Activated CD8-positive, alpha-beta T cell treated with anti-CD3 and anti-CD28 coated beads for 36 hours (primary cell): ENCODE measurements around the gene GALR2. TPM values are rescaled to one million over a fixed set of nuclear protein-coding genes. Genes with fewer than 3 reads are reported as not detected.
"Not testable (repeated sequence)": the region's sequence is repeated elsewhere in the genome, so short reads cannot be mapped to it uniquely, and the experiment has no call there.

Experiments
- ATAC-seq: fragments of 200-7000 bp; cut with Tn5 transposase; one replicate; pipeline ENCODE4 v1.10.0; 2021; ENCODE audit warnings: mild to moderate bottlenecking, moderate library complexity
- CTCF ChIA-PET: fragments of 350-600 bp; sonication (Branson Sonifier 250); formaldehyde crosslinking; loops from one replicate; lab custom pipeline; 2021; ENCODE audit warnings: antibody characterized with exemption; lab: Charles Lee
- POLR2A ChIA-PET: fragments of 350-600 bp; sonication (Branson Sonifier 250); formaldehyde crosslinking; loops from one replicate; lab custom pipeline; 2021; ENCODE audit warnings: antibody characterized with exemption; lab: Charles Lee
- DNase-seq: peaks from one replicate; pipeline ENCODE4 v3.0.0-alpha.2; 2020
- H3K27ac Mint-ChIP-seq: one replicate; pipeline ENCODE4 v1.8.0; 2021; ENCODE audit warnings: mild to moderate bottlenecking, mixed read lengths
- H3K27me3 Mint-ChIP-seq: one replicate; pipeline ENCODE4 v1.8.0; 2021; ENCODE audit warnings: mixed read lengths
- H3K36me3 Mint-ChIP-seq: one replicate; pipeline ENCODE4 v1.8.0; 2021; ENCODE audit warnings: low read depth, mixed read lengths
- H3K4me1 Mint-ChIP-seq: one replicate; pipeline ENCODE4 v1.8.0; 2021; ENCODE audit warnings: low read depth, mixed read lengths
- H3K4me3 Mint-ChIP-seq: one replicate; pipeline ENCODE4 v1.8.0; 2021; ENCODE audit warnings: mild to moderate bottlenecking, moderate library complexity, mixed read lengths
- H3K9me3 Mint-ChIP-seq: one replicate; pipeline ENCODE4 v1.8.0; 2021; ENCODE audit warnings: mixed read lengths
- CTCF ChIP-seq: fragments of 200-600 bp; IDR thresholded peaks from one replicate; pipeline ENCODE4 v1.8.0; 2022; ENCODE audit warnings: antibody characterized with exemption, mild to moderate bottlenecking
- intact Hi-C: fragments of 100-400 bp; cut with micrococcal nuclease; formaldehyde crosslinking; loops from one replicate; pipeline ENCODE4 v1.10.0; 2022
- total RNA-seq, 2 experiments: library from RNA; stranded (reverse); gene quantifications; one replicate each; pipeline ENCODE4 v1.2.3, GENCODE V29; 2021

The GALR2 gene
- total RNA-seq, 2 experiments from 2014 or later: 1.6 to 2.1 TPM

- H3K27ac Mint-ChIP-seq: no peak overlapping the region
- no peak for DNase-seq
- POLR2A ChIA-PET: interaction anchor here (1.3 kb wide), 1 partner anchor 20 kb away, joined by 4 read pairs; no protein-coding TSS in a partner anchor
- ATAC-seq: no peak
- H3K9me3 Mint-ChIP-seq: no peaks in the 10 kb centered on the region
- no peaks in the 10 kb centered on the region for H3K27me3 Mint-ChIP-seq
- peaks cover 23% of the 10 kb centered on the region for H3K36me3 Mint-ChIP-seq
- intact Hi-C loops: no loop called here
- CTCF ChIA-PET: interaction anchor here (1.1 to 1.4 kb wide), 3 partner anchors 23 to 243 kb away, joined by 3 to 6 read pairs (median 3); no protein-coding TSS in a partner anchor
- H3K4me3 Mint-ChIP-seq: no peak overlapping the region
- no peak for TF ChIP-seq CTCF
- H3K4me1 Mint-ChIP-seq: peaks cover 17% of the 10 kb centered on the region
These were observed 37.9 kb upstream of the GALR2 start for GRCh38 chr17:76036497-76037261.

GRCh38 chr17:76038050-76038449 is 36.5 kb upstream of the GALR2 start:
- Mint-ChIP-seq H3K27ac (peak overlapping the region; percentile 35), H3K4me1 (peaks cover 17% of the 10 kb centered on the region), H3K9me3 (no peaks in the 10 kb centered on the region), H3K4me3 (no peak overlapping the region), H3K36me3 (peaks cover 28% of the 10 kb centered on the region), H3K27me3 (no peaks in the 10 kb centered on the region)
- no peak for ATAC-seq
- TF ChIP-seq CTCF: no peak
- POLR2A ChIA-PET: interaction anchor here (0.6 kb wide), 1 partner anchor 8 kb away, joined by 3 read pairs; no protein-coding TSS in a partner anchor
- intact Hi-C loops: no loop called here
- no peak for DNase-seq
- CTCF ChIA-PET: interaction anchor here (0.7 to 1.3 kb wide), 4 partner anchors 14 to 242 kb away, joined by 3 to 6 read pairs (median 3); no protein-coding TSS in a partner anchor

GRCh38 chr17:76039121-76039520 is 35.5 kb upstream of the GALR2 start:
- POLR2A ChIA-PET: no interaction called here
- H3K9me3 Mint-ChIP-seq: no peaks in the 10 kb centered on the region
- no peak for TF ChIP-seq CTCF
- intact Hi-C loops: no loop called here
- no peak overlapping the region for H3K27ac Mint-ChIP-seq
- DNase-seq (no peak), ATAC-seq (no peak)
- H3K4me1 Mint-ChIP-seq: peaks cover 17% of the 10 kb centered on the region
- no peak overlapping the region for H3K4me3 Mint-ChIP-seq
- no peaks in the 10 kb centered on the region for H3K27me3 Mint-ChIP-seq
- H3K36me3 Mint-ChIP-seq: peaks cover 38% of the 10 kb centered on the region
- CTCF ChIA-PET: interaction anchor here (1.5 kb wide), 1 partner anchor 25 kb away, joined by 6 read pairs; no protein-coding TSS in a partner anchor

- POLR2A ChIA-PET: interaction anchor here (2.5 kb wide), 1 partner anchor 11 kb away, joined by 9 read pairs; no protein-coding TSS in a partner anchor
- Mint-ChIP-seq H3K4me3 (no peak overlapping the region), H3K27me3 (no peaks in the 10 kb centered on the region), H3K27ac (no peak overlapping the region), H3K36me3 (peaks cover 48% of the 10 kb centered on the region), H3K4me1 (peaks cover 15% of the 10 kb centered on the region), H3K9me3 (no peaks in the 10 kb centered on the region)
- TF ChIP-seq CTCF: no peak
- intact Hi-C loops: no loop called here
- ATAC-seq (no peak), DNase-seq (no peak)
- CTCF ChIA-PET: interaction anchor here (0.9 to 1.5 kb wide), 2 partner anchors 26 to 41 kb away, joined by 3 to 6 read pairs; no protein-coding TSS in a partner anchor
These were observed 34.2 kb upstream of the GALR2 start for GRCh38 chr17:76040376-76040775.

GRCh38 chr17:76042868-76043267 is 31.7 kb upstream of the GALR2 start:
- H3K4me1 Mint-ChIP-seq, ATAC-seq, H3K27me3 Mint-ChIP-seq, H3K9me3 Mint-ChIP-seq, H3K4me3 Mint-ChIP-seq, intact Hi-C loops, H3K27ac Mint-ChIP-seq, DNase-seq: not testable (repeated sequence)
- H3K36me3 Mint-ChIP-seq: peaks cover 54% of the 10 kb centered on the region
- ChIA-PET POLR2A (interaction anchor here (0.7 to 1.3 kb wide), 2 partner anchors 8 to 9 kb away, joined by 3 read pairs; no protein-coding TSS in a partner anchor), CTCF (interaction anchor here (1.2 to 1.8 kb wide), 4 partner anchors 10 to 237 kb away, joined by 3 to 6 read pairs (median 4); no protein-coding TSS in a partner anchor)

GRCh38 chr17:76044475-76045007 is 30.0 kb upstream of the GALR2 start:
- H3K9me3 Mint-ChIP-seq, H3K4me3 Mint-ChIP-seq, ATAC-seq, H3K4me1 Mint-ChIP-seq, H3K27me3 Mint-ChIP-seq, H3K27ac Mint-ChIP-seq, intact Hi-C loops, DNase-seq, CTCF ChIA-PET: not testable (repeated sequence)
- POLR2A ChIA-PET: interaction anchor here (0.7 to 1.3 kb wide), 2 partner anchors 12 to 42 kb away, joined by 3 read pairs; no protein-coding TSS in a partner anchor
- H3K36me3 Mint-ChIP-seq: peaks cover 54% of the 10 kb centered on the region
